Astrocyte of the spinal cord (primary cell): ENCODE measurements around the gene GNAI3.
A peak's percentile ranks its signal among the peaks of the same experiment; 100 is the strongest.

Experiments used
- DNase-seq: peaks from one replicate; pipeline ENCODE4 v3.0.0; 2011; ENCODE audit warnings: low read depth, low spot score
- H3K4me3 ChIP-seq: 2 replicates; pipeline ENCODE4 v1.5.1; 2011; ENCODE audit warnings: low read depth, mild to moderate bottlenecking, low read length, moderate library complexity
- CTCF ChIP-seq: IDR thresholded peaks from 2 replicates; pipeline ENCODE4 v1.5.1; 2012; ENCODE audit warnings: low read depth, mild to moderate bottlenecking, low read length, inconsistent platforms
- in situ Hi-C: cut with HindIII; loops from 2 replicates; pipeline ENCODE4 v1.10.0; 2017; ENCODE audit warnings: low sequenced_read_pairs

The GNAI3 gene

GRCh38 chr1:109625601-109626560 lies 77.5 kb downstream of the GNAI3 start:
- in situ Hi-C loops: no loop called here
- no peak for TF ChIP-seq CTCF
- no peak for DNase-seq
- H3K4me3 ChIP-seq: no peak overlapping the region

GRCh38 chr1:109626682-109627408 lies 78.4 kb downstream of the GNAI3 start:
- in situ Hi-C loops: no loop called here
- no peak for TF ChIP-seq CTCF
- DNase-seq: no peak
- H3K4me3 ChIP-seq: no peak overlapping the region

- no peak for DNase-seq
- TF ChIP-seq CTCF: no peak
- in situ Hi-C loops: no loop called here
- no peak overlapping the region for H3K4me3 ChIP-seq
These were observed 79.4 kb downstream of the GNAI3 start for GRCh38 chr1:109627692-109628399.

- no peak for TF ChIP-seq CTCF
- in situ Hi-C loops: no loop called here
- no peak overlapping the region for H3K4me3 ChIP-seq
- peak; percentile 65 for DNase-seq
These were observed 80.3 kb downstream of the GNAI3 start for GRCh38 chr1:109628540-109629321.

GRCh38 chr1:109629372-109630030 lies 81.1 kb downstream of the GNAI3 start:
- in situ Hi-C loops: no loop called here
- H3K4me3 ChIP-seq: no peak overlapping the region
- no peak for DNase-seq
- no peak for TF ChIP-seq CTCF
